WTC11 (cell line): ENCODE results near the gene RECK. TPM values are rescaled to one million over a fixed set of nuclear protein-coding genes. Genes with fewer than 3 reads are reported as not detected.

Experiments
- ATAC-seq: fragments of 200-7000 bp; cut with Tn5 transposase; 2 replicates; pipeline ENCODE4 v1.10.0; 2021; ENCODE audit warnings: mild to moderate bottlenecking, moderate library complexity
- CTCF ChIA-PET: fragments of 300-600 bp; sonication (Branson Sonifier 250); formaldehyde crosslinking; loops from one replicate; lab custom pipeline; 2021; ENCODE audit warnings: antibody characterized with exemption; lab: Charles Lee
- POLR2A ChIA-PET: fragments of 350-600 bp; sonication (Branson Sonifier 250); formaldehyde crosslinking; loops from one replicate; lab custom pipeline; 2021; ENCODE audit warnings: antibody characterized with exemption; lab: Charles Lee
- DNase-seq: peaks from one replicate; pipeline ENCODE4 v3.0.0; 2021; ENCODE audit warnings: low spot score
- H3K27ac Mint-ChIP-seq: 2 replicates; pipeline ENCODE4 v1.8.0; 2021; ENCODE audit warnings: mixed read lengths
- H3K27me3 Mint-ChIP-seq: 2 replicates; pipeline ENCODE4 v1.8.0; 2021; ENCODE audit warnings: low read depth, mild to moderate bottlenecking, moderate library complexity, mixed read lengths
- H3K36me3 Mint-ChIP-seq: 2 replicates; pipeline ENCODE4 v1.8.0; 2021; ENCODE audit warnings: mixed read lengths
- H3K4me1 Mint-ChIP-seq: 2 replicates; pipeline ENCODE4 v1.8.0; 2022; ENCODE audit warnings: mixed read lengths
- H3K4me3 Mint-ChIP-seq: 2 replicates; pipeline ENCODE4 v1.8.0; 2021; ENCODE audit warnings: mild to moderate bottlenecking, moderate library complexity, mixed read lengths
- H3K9me3 Mint-ChIP-seq: 2 replicates; pipeline ENCODE4 v1.8.0; 2021; ENCODE audit warnings: mixed read lengths
- ATF3 ChIP-seq: sonication (generic); formaldehyde crosslinking; conservative IDR thresholded peaks from 2 replicates; pipeline ENCODE4 v1.8.1; 2022; ENCODE audit warnings: mild to moderate bottlenecking, missing genetic modification reagents
- CBFB ChIP-seq: sonication (generic); formaldehyde crosslinking; IDR thresholded peaks from 2 replicates; pipeline ENCODE4 v1.8.1; 2022; ENCODE audit warnings: mild to moderate bottlenecking, low read depth, missing genetic modification reagents
- E2F5 ChIP-seq: sonication (generic); formaldehyde crosslinking; IDR thresholded peaks from 2 replicates; pipeline ENCODE4 v1.8.1; 2022; ENCODE audit warnings: mild to moderate bottlenecking, moderate library complexity, missing genetic modification reagents
- GRHL2 ChIP-seq: fragments of 250-450 bp; sonication (Bioruptor Pico); IDR thresholded peaks from 2 replicates; pipeline ENCODE4 v1.8.0; 2022; ENCODE audit warnings: mild to moderate bottlenecking, moderate library complexity; ENCODE audit not compliant: insufficient replicate concordance, severe bottlenecking
- GTF2I ChIP-seq: fragments of 250-450 bp; sonication (Bioruptor Pico); conservative IDR thresholded peaks from 2 replicates; pipeline ENCODE4 v1.4.0; 2021; ENCODE audit warnings: mild to moderate bottlenecking
- HMGA2 ChIP-seq: fragments of 250-450 bp; sonication (Bioruptor Pico); IDR thresholded peaks from 2 replicates; pipeline ENCODE4 v1.4.0; 2021; ENCODE audit warnings: mild to moderate bottlenecking, moderate library complexity
- IRF2 ChIP-seq: sonication (generic); formaldehyde crosslinking; IDR thresholded peaks from 2 replicates; pipeline ENCODE4 v1.8.0; 2022; ENCODE audit warnings: low read depth, missing genetic modification reagents, borderline replicate concordance
- MLX ChIP-seq: sonication (generic); formaldehyde crosslinking; IDR thresholded peaks from 2 replicates; pipeline ENCODE4 v1.8.1; 2023; ENCODE audit warnings: mild to moderate bottlenecking, missing genetic modification reagents, moderate library complexity
- NFE2L1 ChIP-seq: sonication (generic); formaldehyde crosslinking; IDR thresholded peaks from 2 replicates; pipeline ENCODE4 v1.8.1; 2023; ENCODE audit warnings: missing genetic modification reagents
- NR1H2 ChIP-seq: sonication (generic); formaldehyde crosslinking; IDR thresholded peaks from 2 replicates; pipeline ENCODE4 v1.9.0; 2021; ENCODE audit warnings: mild to moderate bottlenecking, moderate library complexity, missing genetic modification reagents
- OVOL2 ChIP-seq: fragments of 250-450 bp; sonication (Bioruptor Pico); IDR thresholded peaks from 2 replicates; pipeline ENCODE4 v1.9.0; 2021; ENCODE audit warnings: mild to moderate bottlenecking, borderline replicate concordance
- PREB ChIP-seq: sonication (generic); formaldehyde crosslinking; IDR thresholded peaks from 2 replicates; pipeline ENCODE4 v1.8.1; 2022; ENCODE audit warnings: mild to moderate bottlenecking, missing genetic modification reagents, moderate library complexity, borderline replicate concordance
- RORB ChIP-seq: fragments of 250-450 bp; sonication (Bioruptor Pico); IDR thresholded peaks from 2 replicates; pipeline ENCODE4 v1.9.0; 2021; ENCODE audit warnings: mild to moderate bottlenecking
- SMAD4 ChIP-seq: sonication (generic); formaldehyde crosslinking; IDR thresholded peaks from 2 replicates; pipeline ENCODE4 v1.8.0; 2022; ENCODE audit warnings: mild to moderate bottlenecking, missing genetic modification reagents
- TEAD1 ChIP-seq: sonication (generic); formaldehyde crosslinking; IDR thresholded peaks from 2 replicates; pipeline ENCODE4 v1.8.0; 2022; ENCODE audit warnings: mild to moderate bottlenecking, missing genetic modification reagents
- TP53 ChIP-seq: sonication (generic); formaldehyde crosslinking; IDR thresholded peaks from 2 replicates; pipeline ENCODE4 v1.8.1; 2023; ENCODE audit warnings: mild to moderate bottlenecking, missing genetic modification reagents
- ZBTB21 ChIP-seq: sonication (generic); formaldehyde crosslinking; IDR thresholded peaks from 2 replicates; pipeline ENCODE4 v1.8.1; 2023; ENCODE audit warnings: mild to moderate bottlenecking, missing genetic modification reagents, borderline replicate concordance
- ZNF281 ChIP-seq: sonication (generic); formaldehyde crosslinking; IDR thresholded peaks from 2 replicates; pipeline ENCODE4 v1.8.0; 2023; ENCODE audit warnings: mild to moderate bottlenecking, missing genetic modification reagents
- ZNF425 ChIP-seq: fragments of 250-450 bp; sonication (Bioruptor Pico); conservative IDR thresholded peaks from 2 replicates; pipeline ENCODE4 v1.9.0; 2021; ENCODE audit warnings: mild to moderate bottlenecking
- ZNF512 ChIP-seq: sonication (generic); formaldehyde crosslinking; IDR thresholded peaks from 2 replicates; pipeline ENCODE4 v1.8.1; 2022; ENCODE audit warnings: missing genetic modification reagents, borderline replicate concordance
- ZNF671 ChIP-seq: fragments of 250-450 bp; sonication (Bioruptor Pico); IDR thresholded peaks from 2 replicates; pipeline ENCODE4 v1.8.0; 2021; ENCODE audit warnings: mild to moderate bottlenecking
- ZSCAN18 ChIP-seq: fragments of 250-450 bp; sonication (Bioruptor Pico); IDR thresholded peaks from 2 replicates; pipeline ENCODE4 v2.1.2; 2022; ENCODE audit warnings: mild to moderate bottlenecking, moderate library complexity
- total RNA-seq: library from RNA; stranded (reverse); gene quantifications from 3 replicates; pipeline ENCODE4 v1.2.3, GENCODE V29; 2021

RECK gene
- total RNA-seq, 1 experiment from 2014 or later, result 11.2 TPM

GRCh38 chr9:36040271-36040925, 3.7 kb downstream of the RECK start (continued):
- no peak for TF ChIP-seq ZNF281 (CRISPR knock-in tag)
- no peak for TF ChIP-seq HMGA2 (CRISPR knock-in tag)
- TF ChIP-seq IRF2, result no peak
- TF ChIP-seq OVOL2 (CRISPR knock-in tag), result no peak
- no peak for TF ChIP-seq E2F5 (CRISPR knock-in tag)
- no peak for TF ChIP-seq ZNF671 (CRISPR knock-in tag)
- no peak for TF ChIP-seq ZNF425 (CRISPR knock-in tag)
- no peak for TF ChIP-seq GTF2I (CRISPR knock-in tag)
- no peak for TF ChIP-seq NFE2L1 (CRISPR knock-in tag)
- no peak for TF ChIP-seq TP53 (CRISPR knock-in tag)

GRCh38 chr9:36041506-36041905, 4.8 kb downstream of the RECK start:
- Mint-ChIP-seq H3K36me3 (no peaks in the 10 kb centered on the region), H3K27me3 (no peaks in the 10 kb centered on the region), H3K4me1 (peaks cover 45% of the 10 kb centered on the region), H3K9me3 (0 out of 2 replicates have a peak, but pooled peaks cover 5% of the 10 kb centered on the region), H3K4me3 (no peak overlapping the region), H3K27ac (peak overlapping the region; percentile 54)
- no peak for ATAC-seq
- ChIA-PET POLR2A (no interaction called here), CTCF (interaction anchor here (0.6 to 1.5 kb wide), 4 partner anchors 18 to 62 kb away, joined by 3 to 6 read pairs (median 4); no protein-coding TSS in a partner anchor)
- TF ChIP-seq ZNF512 (CRISPR knock-in tag) (no peak), ZSCAN18 (CRISPR knock-in tag) (no peak), NFE2L1 (CRISPR knock-in tag) (no peak), ATF3 (CRISPR knock-in tag) (no peak), PREB (CRISPR knock-in tag) (no peak), ZNF671 (CRISPR knock-in tag) (no peak), TEAD1 (CRISPR knock-in tag) (no peak), ZNF425 (CRISPR knock-in tag) (no peak), MLX (CRISPR knock-in tag) (no peak), GRHL2 (CRISPR knock-in tag) (no peak), NR1H2 (no peak), CBFB (CRISPR knock-in tag) (no peak), RORB (no peak), SMAD4 (CRISPR knock-in tag) (no peak), ZBTB21 (CRISPR knock-in tag) (no peak)
- no peak for DNase-seq
